HFFc6 (cell line): Measurements from ENCODE around the gene SLC44A5. TPM values are rescaled to one million over a fixed set of nuclear protein-coding genes. Genes with fewer than 3 reads are reported as not detected.
"Not testable (repeated sequence)": the region's sequence is repeated elsewhere in the genome, so short reads cannot be mapped to it uniquely, and the experiment has no call there.

Experiments used
- DNase-seq: peaks from one replicate; pipeline ENCODE4 v3.0.0-alpha.2; 2018
- H3K27ac Mint-ChIP-seq: 2 replicates; pipeline ENCODE4 v1.8.0; 2020; ENCODE audit warnings: mild to moderate bottlenecking, mixed read lengths
- H3K27me3 Mint-ChIP-seq: 2 replicates; pipeline ENCODE4 v1.8.0; 2021; ENCODE audit warnings: mild to moderate bottlenecking, moderate library complexity, mixed read lengths; ENCODE audit not compliant: insufficient read depth
- H3K36me3 Mint-ChIP-seq: 2 replicates; pipeline ENCODE4 v1.8.0; 2021; ENCODE audit warnings: low read depth, mixed read lengths
- H3K4me1 Mint-ChIP-seq: 2 replicates; pipeline ENCODE4 v1.8.0; 2020; ENCODE audit warnings: low read depth, mixed read lengths
- H3K4me3 Mint-ChIP-seq: 2 replicates; pipeline ENCODE4 v1.8.0; 2020; ENCODE audit warnings: mild to moderate bottlenecking, moderate library complexity, mixed read lengths
- H3K9me3 Mint-ChIP-seq: 2 replicates; pipeline ENCODE4 v1.8.0; 2020; ENCODE audit warnings: mild to moderate bottlenecking, mixed read lengths
- total RNA-seq, 6 experiments: library from RNA; stranded (reverse); fragmentation: NEBNext Ultra II Directional; extraction: Animal tissue kit (Norgen Biotek cat#: 25700); gene quantifications; 2 replicates in 1 of 6; 3 replicates in 5 of 6; pipeline ENCODE4 v1.2.3, GENCODE V29; 2021
- TF ChIP-seq, protein P1 (sequence below): fragments of 200-600 bp; sonication (generic); IDR thresholded peaks from 2 replicates; pipeline ENCODE4 v1.5.0; 2021; ENCODE audit warnings: antibody characterized with exemption, mild to moderate bottlenecking

Gene SLC44A5
- total RNA-seq, 6 experiments from 2014 or later: not detected

DNA sequence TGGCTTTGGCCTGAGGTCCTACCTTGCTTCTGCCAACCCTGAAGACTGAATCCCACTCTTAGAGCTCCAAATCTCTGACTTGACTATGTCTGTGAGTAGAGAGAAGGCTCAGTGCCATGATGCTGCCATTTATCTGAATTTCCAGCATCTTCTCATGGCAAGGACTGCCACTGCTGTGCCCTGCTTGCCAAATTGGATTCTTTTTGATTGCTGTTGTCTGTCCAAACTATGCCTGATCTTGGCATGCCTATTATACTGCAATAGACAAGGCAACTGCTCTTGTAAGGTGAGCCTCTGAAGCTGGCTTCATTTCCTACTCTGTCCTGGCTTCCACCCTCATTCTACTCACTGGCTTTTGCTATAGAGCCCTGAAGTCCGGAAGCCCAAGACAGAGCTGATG lies 210.2 kb downstream of the SLC44A5 start:
- no peak overlapping the region for H3K27ac Mint-ChIP-seq
- TF ChIP-seq, protein P1, sequence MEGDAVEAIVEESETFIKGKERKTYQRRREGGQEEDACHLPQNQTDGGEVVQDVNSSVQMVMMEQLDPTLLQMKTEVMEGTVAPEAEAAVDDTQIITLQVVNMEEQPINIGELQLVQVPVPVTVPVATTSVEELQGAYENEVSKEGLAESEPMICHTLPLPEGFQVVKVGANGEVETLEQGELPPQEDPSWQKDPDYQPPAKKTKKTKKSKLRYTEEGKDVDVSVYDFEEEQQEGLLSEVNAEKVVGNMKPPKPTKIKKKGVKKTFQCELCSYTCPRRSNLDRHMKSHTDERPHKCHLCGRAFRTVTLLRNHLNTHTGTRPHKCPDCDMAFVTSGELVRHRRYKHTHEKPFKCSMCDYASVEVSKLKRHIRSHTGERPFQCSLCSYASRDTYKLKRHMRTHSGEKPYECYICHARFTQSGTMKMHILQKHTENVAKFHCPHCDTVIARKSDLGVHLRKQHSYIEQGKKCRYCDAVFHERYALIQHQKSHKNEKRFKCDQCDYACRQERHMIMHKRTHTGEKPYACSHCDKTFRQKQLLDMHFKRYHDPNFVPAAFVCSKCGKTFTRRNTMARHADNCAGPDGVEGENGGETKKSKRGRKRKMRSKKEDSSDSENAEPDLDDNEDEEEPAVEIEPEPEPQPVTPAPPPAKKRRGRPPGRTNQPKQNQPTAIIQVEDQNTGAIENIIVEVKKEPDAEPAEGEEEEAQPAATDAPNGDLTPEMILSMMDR: no peak
- H3K36me3 Mint-ChIP-seq: no peaks in the 10 kb centered on the region
- no peak overlapping the region for H3K4me3 Mint-ChIP-seq
- no peak for DNase-seq
- no peaks in the 10 kb centered on the region for H3K4me1 Mint-ChIP-seq
- peaks cover 1% of the 10 kb centered on the region; the same call in 1 of the 2 replicates for H3K27me3 Mint-ChIP-seq
- H3K9me3 Mint-ChIP-seq: peaks cover 40% of the 10 kb centered on the region

GRCh38 chr1:75396745-75397144 lies 214.2 kb downstream of the SLC44A5 start:
- no peak for DNase-seq
- TF ChIP-seq, protein P1: no peak

GRCh38 chr1:75396260-75396659 lies 214.7 kb downstream of the SLC44A5 start:
- no peak overlapping the region for H3K4me3 Mint-ChIP-seq
- H3K36me3 Mint-ChIP-seq: no peaks in the 10 kb centered on the region; the same call in 1 of the 2 replicates
- TF ChIP-seq, protein P1: no peak
- no peak for DNase-seq
- H3K4me1 Mint-ChIP-seq: no peaks in the 10 kb centered on the region
- no peak overlapping the region for H3K27ac Mint-ChIP-seq
- H3K9me3 Mint-ChIP-seq: peaks cover 15% of the 10 kb centered on the region
- no peaks in the 10 kb centered on the region for H3K27me3 Mint-ChIP-seq

More at GRCh38 chr1:75396745-75397144, 214.2 kb downstream of the SLC44A5 start:
- Mint-ChIP-seq H3K9me3 (peaks cover 15% of the 10 kb centered on the region), H3K36me3 (no peaks in the 10 kb centered on the region; the same call in 1 of the 2 replicates), H3K4me1 (no peaks in the 10 kb centered on the region), H3K27me3 (no peaks in the 10 kb centered on the region), H3K4me3 (no peak overlapping the region), H3K27ac (no peak overlapping the region)

GRCh38 chr1:75394386-75395139 lies 216.4 kb downstream of the SLC44A5 start:
- Mint-ChIP-seq H3K9me3 (peaks cover 26% of the 10 kb centered on the region), H3K27me3 (no peaks in the 10 kb centered on the region), H3K4me1 (no peaks in the 10 kb centered on the region), H3K27ac (no peak overlapping the region), H3K36me3 (no peaks in the 10 kb centered on the region; the same call in 1 of the 2 replicates), H3K4me3 (no peak overlapping the region)
- TF ChIP-seq, protein P1: no peak
- no peak for DNase-seq

GRCh38 chr1:75392278-75392677 lies 218.6 kb downstream of the SLC44A5 start:
- TF ChIP-seq, protein P1: no peak
- H3K27me3 Mint-ChIP-seq: no peaks in the 10 kb centered on the region
- no peak overlapping the region for H3K27ac Mint-ChIP-seq
- H3K4me3 Mint-ChIP-seq: no peak overlapping the region
- no peaks in the 10 kb centered on the region for H3K4me1 Mint-ChIP-seq
- no peak for DNase-seq
- H3K9me3 Mint-ChIP-seq: peaks cover 35% of the 10 kb centered on the region
- no peaks in the 10 kb centered on the region; the same call in 1 of the 2 replicates for H3K36me3 Mint-ChIP-seq

GRCh38 chr1:75375476-75376447 lies 235.2 kb downstream of the SLC44A5 start:
- H3K27me3 Mint-ChIP-seq, H3K27ac Mint-ChIP-seq, DNase-seq, H3K36me3 Mint-ChIP-seq, H3K4me3 Mint-ChIP-seq, H3K4me1 Mint-ChIP-seq: not testable (repeated sequence)
- peaks cover 24% of the 10 kb centered on the region for H3K9me3 Mint-ChIP-seq
